K562 (cell line): Measurements from ENCODE around the gene NDST1. TPM values are rescaled to one million over a fixed set of nuclear protein-coding genes. Genes with fewer than 3 reads are reported as not detected.

Experiments used
- RAD21 ChIP-seq, 2 experiments: fragments of 250-450 bp in 1 of 2; fragments of 450-650 bp in 1 of 2; sonication (Bioruptor Pico) in 1 of 2; formaldehyde crosslinking in 1 of 2; IDR thresholded peaks in 1 of 2; conservative IDR thresholded peaks in 1 of 2; 2 replicates each; pipeline versions ENCODE4 v1.4.0 to v1.8.0; 2020 to 2022; ENCODE audit warnings: mild to moderate bottlenecking in 2 of 2, moderate library complexity in 1 of 2
- ZNF586 ChIP-seq: fragments of 450-650 bp; formaldehyde crosslinking; conservative IDR thresholded peaks from 2 replicates; pipeline ENCODE4 v1.4.0; 2020; ENCODE audit warnings: mild to moderate bottlenecking, moderate library complexity
- polyA plus RNA-seq, 8 experiments: library from polyadenylated mRNA; depleted of rRNA in 4 of 8; stranded (reverse) in 5 of 8; unstranded in 3 of 8; fragments of >200 nt; fragmentation: Nextera tagmentation in 2 of 8; fragmentation: Illumina TruSeq in 1 of 8; extraction: Ambion mirVana in 2 of 8; extraction: Trizol in 1 of 8; gene quantifications; 2 replicates each; pipeline versions ENCODE4 v1.2.1 to v1.2.3, GENCODE V29; 2011 to 2014; ENCODE audit warnings: inconsistent platforms in 1 of 8, missing spikeins in 1 of 8
- total RNA-seq, 7 experiments: library from RNA; depleted of rRNA in 6 of 7; stranded (reverse); fragments of >200 nt in 6 of 7; fragmentation: Illumina TruSeq in 2 of 7; extraction: Trizol in 2 of 7; gene quantifications; 2 replicates each; pipeline versions ENCODE4 v1.2.1 to v1.2.3, GENCODE V29; 2011 to 2021; ENCODE audit warnings: low replicate concordance in 1 of 7
- TF ChIP-seq, protein P1 (sequence below), 2 experiments: fragments of 450-650 bp; IDR thresholded peaks; 2 replicates each; pipeline ENCODE4 v1.6.1; 2018; ENCODE audit warnings: mild to moderate bottlenecking in 2 of 2, low read depth in 1 of 2; ENCODE audit not compliant: partially characterized antibody in 2 of 2
- TF ChIP-seq, protein P2 (sequence below): sonication (generic); formaldehyde crosslinking; IDR thresholded peaks from 2 replicates; pipeline ENCODE4 v1.8.1; 2023; ENCODE audit warnings: missing genetic modification reagents, mild to moderate bottlenecking, borderline replicate concordance
- TF ChIP-seq, protein P3 (sequence below): IDR thresholded peaks from 2 replicates; pipeline ENCODE4 v1.6.1; 2011; ENCODE audit warnings: borderline replicate concordance, low read depth, mild to moderate bottlenecking, moderate library complexity, low read length; ENCODE audit not compliant: insufficient read depth, poor library complexity, severe bottlenecking

The NDST1 gene
- total and polyA plus RNA-seq, 9 of the 15 experiments (the other 6 are each of a cell fraction or from before 2014, with no cell fraction given), result 0.38 to 47.9 (median 9.9) TPM

DNA sequence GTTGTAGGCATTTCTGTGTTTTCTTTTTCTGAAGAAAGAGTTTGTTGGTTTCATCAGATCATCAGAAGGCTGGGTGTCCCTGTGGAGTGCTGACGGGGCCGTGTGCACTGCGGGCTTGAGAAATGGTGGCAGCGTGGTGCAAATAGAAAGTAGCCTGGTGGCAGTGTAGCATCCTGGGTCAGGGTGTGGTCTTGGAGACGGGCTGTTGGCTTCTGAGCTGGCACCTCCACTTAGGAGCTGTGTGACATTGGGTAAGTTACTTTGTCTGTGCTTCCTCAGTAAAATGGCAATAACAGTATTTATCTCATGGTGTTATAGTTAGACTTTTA lies 10.0 kb upstream of the NDST1 start (continued):
- TF ChIP-seq, protein P1, sequence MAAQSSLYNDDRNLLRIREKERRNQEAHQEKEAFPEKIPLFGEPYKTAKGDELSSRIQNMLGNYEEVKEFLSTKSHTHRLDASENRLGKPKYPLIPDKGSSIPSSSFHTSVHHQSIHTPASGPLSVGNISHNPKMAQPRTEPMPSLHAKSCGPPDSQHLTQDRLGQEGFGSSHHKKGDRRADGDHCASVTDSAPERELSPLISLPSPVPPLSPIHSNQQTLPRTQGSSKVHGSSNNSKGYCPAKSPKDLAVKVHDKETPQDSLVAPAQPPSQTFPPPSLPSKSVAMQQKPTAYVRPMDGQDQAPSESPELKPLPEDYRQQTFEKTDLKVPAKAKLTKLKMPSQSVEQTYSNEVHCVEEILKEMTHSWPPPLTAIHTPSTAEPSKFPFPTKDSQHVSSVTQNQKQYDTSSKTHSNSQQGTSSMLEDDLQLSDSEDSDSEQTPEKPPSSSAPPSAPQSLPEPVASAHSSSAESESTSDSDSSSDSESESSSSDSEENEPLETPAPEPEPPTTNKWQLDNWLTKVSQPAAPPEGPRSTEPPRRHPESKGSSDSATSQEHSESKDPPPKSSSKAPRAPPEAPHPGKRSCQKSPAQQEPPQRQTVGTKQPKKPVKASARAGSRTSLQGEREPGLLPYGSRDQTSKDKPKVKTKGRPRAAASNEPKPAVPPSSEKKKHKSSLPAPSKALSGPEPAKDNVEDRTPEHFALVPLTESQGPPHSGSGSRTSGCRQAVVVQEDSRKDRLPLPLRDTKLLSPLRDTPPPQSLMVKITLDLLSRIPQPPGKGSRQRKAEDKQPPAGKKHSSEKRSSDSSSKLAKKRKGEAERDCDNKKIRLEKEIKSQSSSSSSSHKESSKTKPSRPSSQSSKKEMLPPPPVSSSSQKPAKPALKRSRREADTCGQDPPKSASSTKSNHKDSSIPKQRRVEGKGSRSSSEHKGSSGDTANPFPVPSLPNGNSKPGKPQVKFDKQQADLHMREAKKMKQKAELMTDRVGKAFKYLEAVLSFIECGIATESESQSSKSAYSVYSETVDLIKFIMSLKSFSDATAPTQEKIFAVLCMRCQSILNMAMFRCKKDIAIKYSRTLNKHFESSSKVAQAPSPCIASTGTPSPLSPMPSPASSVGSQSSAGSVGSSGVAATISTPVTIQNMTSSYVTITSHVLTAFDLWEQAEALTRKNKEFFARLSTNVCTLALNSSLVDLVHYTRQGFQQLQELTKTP (IDR thresholded peaks at IDR 0.05; ENCODE audit: low read depth in 1 of 2, partially characterized antibody in 2 of 2), result no peak
- TF ChIP-seq RAD21 (CRISPR knock-in tag; conservative IDR thresholded peaks at IDR 0.05 in 1 of 2, IDR thresholded peaks at IDR 0.05 in 1 of 2) (no peak), ZNF586 (CRISPR knock-in tag) (no peak)
- TF ChIP-seq, protein P2, sequence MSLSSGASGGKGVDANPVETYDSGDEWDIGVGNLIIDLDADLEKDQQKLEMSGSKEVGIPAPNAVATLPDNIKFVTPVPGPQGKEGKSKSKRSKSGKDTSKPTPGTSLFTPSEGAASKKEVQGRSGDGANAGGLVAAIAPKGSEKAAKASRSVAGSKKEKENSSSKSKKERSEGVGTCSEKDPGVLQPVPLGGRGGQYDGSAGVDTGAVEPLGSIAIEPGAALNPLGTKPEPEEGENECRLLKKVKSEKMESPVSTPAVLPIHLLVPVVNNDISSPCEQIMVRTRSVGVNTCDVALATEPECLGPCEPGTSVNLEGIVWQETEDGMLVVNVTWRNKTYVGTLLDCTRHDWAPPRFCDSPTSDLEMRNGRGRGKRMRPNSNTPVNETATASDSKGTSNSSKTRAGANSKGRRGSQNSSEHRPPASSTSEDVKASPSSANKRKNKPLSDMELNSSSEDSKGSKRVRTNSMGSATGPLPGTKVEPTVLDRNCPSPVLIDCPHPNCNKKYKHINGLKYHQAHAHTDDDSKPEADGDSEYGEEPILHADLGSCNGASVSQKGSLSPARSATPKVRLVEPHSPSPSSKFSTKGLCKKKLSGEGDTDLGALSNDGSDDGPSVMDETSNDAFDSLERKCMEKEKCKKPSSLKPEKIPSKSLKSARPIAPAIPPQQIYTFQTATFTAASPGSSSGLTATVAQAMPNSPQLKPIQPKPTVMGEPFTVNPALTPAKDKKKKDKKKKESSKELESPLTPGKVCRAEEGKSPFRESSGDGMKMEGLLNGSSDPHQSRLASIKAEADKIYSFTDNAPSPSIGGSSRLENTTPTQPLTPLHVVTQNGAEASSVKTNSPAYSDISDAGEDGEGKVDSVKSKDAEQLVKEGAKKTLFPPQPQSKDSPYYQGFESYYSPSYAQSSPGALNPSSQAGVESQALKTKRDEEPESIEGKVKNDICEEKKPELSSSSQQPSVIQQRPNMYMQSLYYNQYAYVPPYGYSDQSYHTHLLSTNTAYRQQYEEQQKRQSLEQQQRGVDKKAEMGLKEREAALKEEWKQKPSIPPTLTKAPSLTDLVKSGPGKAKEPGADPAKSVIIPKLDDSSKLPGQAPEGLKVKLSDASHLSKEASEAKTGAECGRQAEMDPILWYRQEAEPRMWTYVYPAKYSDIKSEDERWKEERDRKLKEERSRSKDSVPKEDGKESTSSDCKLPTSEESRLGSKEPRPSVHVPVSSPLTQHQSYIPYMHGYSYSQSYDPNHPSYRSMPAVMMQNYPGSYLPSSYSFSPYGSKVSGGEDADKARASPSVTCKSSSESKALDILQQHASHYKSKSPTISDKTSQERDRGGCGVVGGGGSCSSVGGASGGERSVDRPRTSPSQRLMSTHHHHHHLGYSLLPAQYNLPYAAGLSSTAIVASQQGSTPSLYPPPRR, result no peak
- TF ChIP-seq, protein P3, sequence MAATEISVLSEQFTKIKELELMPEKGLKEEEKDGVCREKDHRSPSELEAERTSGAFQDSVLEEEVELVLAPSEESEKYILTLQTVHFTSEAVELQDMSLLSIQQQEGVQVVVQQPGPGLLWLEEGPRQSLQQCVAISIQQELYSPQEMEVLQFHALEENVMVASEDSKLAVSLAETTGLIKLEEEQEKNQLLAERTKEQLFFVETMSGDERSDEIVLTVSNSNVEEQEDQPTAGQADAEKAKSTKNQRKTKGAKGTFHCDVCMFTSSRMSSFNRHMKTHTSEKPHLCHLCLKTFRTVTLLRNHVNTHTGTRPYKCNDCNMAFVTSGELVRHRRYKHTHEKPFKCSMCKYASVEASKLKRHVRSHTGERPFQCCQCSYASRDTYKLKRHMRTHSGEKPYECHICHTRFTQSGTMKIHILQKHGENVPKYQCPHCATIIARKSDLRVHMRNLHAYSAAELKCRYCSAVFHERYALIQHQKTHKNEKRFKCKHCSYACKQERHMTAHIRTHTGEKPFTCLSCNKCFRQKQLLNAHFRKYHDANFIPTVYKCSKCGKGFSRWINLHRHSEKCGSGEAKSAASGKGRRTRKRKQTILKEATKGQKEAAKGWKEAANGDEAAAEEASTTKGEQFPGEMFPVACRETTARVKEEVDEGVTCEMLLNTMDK, result no peak
- TF ChIP-seq, all 486 proteins: peak for 0
